NCI-H2227 (cell line): Measurements from ENCODE around the gene MAP3K1.

ENCODE experiments used
- DNase-seq: peaks from one replicate; lab custom pipeline; 2025; ENCODE audit not compliant: unreplicated experiment; lab: John Stamatoyannopoulos, UW

The MAP3K1 gene

DNA sequence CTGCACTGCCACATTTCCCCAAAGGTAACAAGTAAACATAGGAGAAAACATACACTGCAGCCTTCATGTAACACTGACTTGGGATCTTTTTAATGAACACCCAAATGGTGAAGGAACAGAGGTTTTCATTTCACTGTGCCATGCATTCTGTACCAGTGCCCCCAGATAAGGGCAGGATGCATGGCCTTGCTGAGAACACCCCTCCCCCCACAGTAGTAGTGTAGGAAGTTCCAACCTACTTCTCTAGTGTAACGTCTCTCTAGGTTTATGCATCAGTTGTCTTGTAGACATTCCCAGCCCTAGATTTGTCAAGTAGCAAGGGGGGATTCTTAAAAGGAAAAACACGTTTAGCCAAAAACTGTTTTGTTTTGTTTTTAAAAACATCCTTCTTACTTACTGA is 29.9 kb downstream of the MAP3K1 start:
- DNase-seq, result no peak

DNA sequence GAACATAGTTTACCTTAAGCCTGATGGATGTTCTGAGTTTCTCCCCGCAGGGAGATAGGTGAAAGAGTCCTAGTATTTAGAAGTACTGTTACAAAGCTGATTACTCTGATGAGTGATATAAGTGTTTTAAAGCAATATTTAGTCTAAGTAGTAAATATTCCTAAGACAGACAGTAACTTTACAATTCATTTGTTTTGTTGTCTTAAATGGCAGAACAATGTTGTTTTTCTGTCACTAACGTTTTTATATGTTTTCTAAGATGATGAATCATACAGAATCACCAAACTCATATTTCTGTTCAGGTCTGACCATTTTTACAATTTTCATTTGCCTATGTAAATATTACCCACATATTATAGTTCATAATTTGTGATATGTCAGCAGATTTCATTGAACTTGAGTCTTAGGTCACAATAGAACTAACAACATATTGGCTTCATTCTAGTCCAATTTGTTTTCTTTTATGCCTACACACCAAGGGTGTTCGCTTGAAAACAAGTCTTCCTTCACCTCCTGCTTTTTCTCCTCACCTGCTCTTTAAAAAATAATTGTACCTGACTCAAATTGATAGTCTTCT is 30.6 kb downstream of the MAP3K1 start:
- DNase-seq, result no peak

DNA sequence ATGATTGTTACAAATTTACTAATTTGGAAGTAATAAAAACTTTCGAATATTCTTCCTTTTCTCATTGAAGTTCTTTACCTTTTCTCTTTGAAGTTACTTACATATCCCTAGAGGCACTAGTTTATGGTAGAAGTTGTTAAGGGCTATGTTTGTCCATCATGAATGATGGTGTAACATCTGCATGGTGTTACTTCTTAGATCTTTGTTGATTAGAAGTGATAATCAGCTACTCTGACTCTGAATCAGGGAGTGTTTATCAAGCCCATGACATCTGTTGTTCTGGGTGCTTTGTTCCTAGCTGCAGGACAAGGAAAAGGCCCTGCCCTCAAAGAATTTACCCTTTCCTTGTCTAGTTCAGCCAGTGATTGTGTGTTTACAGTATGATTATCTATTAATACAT is 32.9 kb downstream of the MAP3K1 start:
- no peak for DNase-seq

DNA sequence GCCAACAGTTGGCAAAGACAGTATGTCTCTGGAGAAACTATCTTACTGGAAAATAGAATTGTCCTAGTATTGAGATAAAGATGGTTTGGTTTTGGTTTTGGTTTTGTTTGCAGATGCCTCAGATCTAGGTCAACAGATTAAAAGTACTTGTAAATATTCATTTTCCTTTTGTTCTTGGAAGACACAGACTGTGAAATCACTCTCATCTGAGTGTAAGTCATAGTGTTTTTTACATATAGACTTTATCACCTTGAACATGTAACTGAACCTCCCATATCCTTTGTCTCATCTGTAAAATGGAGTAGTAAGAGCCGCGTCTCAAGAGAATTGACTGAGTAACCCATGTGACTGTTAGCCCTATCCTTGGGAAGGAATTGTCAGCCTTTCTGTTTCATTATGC is 34.3 kb downstream of the MAP3K1 start:
- DNase-seq, result no peak

DNA sequence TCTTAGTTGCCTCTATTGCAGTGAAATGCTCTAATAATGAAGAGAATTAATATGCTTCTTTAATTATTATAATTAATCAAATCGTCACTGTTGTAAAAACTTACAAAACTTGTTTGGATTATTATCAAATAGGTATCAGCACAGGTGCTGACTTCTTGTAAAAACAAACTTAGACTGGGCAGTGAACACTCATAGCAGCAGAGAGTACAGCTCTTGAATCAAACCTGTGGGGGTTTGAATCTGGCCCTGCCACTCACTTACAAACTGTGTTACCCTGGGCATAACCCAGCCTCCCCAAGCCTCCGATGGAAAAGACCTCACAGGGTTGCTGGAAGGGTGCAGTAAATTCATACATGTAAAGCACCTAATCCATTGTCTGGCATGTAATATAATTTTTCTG is 35.1 kb downstream of the MAP3K1 start:
- DNase-seq, result no peak

DNA sequence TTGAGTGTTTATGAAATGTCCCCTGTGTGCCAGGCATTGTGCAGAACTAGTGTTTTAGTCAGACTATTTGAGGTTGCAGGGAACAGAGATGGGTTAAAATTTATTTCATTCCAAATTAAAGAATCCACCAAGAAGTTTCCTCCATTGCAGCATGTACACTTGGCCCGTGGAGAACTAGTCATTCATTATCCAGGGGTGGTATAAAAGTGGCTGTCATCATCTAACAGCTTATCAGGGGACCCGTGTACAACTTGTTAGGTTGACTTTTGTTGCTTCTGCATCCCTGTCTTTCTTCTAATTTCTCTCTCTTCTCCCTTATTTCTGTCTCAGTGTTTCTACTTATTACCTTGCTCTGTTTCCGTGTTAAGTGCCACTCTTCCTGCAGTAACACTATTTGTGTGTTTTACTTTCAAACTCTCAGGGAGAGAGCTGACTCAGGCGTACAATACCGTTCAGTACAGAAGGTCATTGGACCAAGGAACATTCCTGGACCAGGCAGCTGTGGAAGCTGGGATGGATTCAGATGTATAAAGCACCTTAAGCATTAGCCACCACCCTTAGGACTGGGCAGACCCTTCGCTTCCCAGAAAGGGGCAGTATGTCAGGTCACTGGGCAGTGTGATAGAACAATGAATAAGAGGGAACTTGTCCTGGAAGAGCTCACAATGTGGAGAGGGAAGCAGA is 36.1 kb downstream of the MAP3K1 start:
- DNase-seq, result no peak

DNA sequence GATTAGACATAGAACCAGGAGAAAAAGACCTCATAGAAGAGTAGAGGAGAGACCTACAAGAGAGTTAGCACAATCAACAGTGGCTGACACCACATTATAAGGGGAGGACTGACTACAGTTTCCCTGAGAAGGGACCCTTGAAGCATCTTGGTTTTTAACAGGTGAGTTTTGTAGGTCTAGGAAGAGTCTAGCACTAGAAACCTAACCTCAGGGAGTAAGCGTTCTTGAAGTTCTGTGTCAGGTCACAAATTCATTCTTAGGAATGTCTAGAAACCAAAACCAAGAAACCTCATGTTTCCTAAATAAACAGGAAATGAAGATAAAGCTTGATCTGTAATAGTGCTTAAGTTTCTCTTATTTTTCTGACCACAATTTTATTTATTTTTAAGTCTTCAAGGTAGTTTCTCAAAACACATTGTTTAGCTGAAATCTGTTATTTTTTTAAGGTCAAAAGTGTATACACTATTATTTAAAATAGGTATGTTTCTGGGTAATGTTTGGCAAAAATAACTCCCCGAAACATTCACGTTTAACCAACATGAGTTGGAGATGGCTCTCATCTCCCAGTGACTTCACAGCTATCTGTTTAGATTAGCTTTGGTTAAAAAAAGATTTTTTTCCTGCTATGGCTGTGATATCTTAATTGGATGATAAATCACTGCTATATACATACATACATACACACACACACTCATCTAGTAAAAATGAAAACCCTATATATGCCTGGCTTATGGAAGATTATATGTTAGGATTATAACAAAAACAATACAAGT is 37.1 kb downstream of the MAP3K1 start:
- no peak for DNase-seq

DNA sequence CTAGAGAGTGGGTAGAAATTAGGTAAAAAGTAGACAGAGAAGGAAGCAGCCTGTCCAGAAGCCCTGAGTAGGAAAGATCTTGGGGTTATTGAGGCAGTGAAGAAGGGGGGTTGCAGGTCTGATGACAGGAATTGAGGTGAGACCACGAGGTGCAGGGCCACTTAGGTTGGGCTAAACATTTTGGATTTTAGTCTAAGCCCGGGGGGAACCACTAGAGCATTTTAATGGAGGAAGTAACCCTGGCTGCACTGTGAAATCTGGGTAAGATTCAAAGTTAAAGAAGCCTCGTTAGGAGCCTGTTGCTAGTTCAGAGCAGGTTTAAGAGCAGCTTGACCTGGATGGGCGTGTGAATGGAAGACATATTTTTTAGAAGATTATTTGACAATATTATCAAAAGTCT is 38.3 kb downstream of the MAP3K1 start:
- no peak for DNase-seq

DNA sequence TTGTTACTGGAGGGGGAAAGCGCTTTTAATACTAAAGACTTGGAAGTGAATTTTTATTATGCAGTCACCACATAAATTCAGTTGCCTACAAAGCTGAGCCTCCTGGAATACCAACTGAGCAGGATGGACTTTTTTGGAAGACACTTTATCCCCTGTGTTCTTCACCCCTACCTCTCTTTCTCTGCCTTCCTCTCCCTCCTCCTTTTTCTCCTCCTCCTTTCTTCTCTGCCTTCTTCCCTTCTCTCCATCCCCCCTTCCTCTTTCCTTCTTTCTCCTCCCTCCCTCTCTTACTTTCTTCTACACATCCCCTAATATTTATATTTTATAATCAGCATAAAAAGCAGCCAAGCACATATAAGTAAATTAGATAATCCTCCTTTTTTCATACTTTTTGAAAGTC is 39.6 kb downstream of the MAP3K1 start:
- no peak for DNase-seq

DNA sequence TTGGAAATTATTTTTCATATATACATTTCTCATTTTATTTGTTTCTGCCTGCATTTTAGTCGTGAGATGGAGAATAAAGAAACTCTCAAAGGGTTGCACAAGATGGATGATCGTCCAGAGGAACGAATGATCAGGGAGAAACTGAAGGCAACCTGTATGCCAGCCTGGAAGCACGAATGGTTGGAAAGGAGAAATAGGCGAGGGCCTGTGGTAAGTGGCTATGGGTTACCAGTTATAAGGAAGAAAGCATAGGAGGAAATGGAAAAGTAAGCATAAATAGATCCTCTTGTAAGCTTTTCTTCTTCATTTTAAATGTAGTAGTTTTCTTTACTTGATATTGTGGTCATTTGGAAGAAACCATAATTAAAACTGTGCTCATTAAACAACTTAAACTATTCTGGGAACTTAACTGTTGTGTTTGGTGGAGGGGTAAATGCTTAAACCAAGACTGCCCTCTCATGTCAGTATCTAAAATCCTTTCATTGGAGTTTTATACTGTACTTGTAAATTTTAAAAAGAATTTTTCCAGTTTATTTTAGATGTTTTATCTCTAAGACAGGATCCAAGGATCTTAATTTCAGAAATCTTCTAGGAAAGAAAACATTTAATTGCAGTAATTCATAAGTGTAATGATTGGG is 41.3 kb downstream of the MAP3K1 start:
- no peak for DNase-seq

DNA sequence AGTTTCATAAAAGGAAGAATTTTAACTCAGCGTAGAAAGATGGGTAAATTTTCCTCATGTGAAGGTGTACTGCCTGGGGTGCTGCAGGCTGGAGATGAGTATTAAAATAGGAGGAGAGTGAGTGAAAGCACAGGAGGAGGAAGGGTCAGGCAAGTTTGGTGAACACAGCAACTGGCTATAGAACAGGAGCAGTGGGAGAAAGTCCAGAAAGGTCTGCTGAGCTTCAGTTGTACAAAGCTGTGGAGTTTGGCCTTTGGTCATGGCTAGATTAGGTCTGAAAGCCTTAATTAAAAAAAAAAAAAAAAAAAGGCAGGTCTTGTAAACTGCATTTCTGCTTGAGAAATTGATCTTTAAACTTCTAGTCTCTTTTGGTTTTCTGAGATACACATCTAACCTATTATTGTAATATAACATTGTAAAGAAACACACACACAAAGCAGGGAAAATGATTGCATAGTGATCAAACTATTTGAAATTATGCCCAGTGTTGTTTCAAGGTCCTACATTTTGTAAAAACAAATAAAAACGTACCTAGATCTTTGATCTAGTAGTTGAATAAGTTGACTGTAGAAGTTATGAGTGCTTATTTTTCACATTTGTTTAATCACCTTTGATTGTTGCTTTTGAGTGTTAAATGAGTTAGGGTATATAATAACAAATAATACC is 43.6 kb downstream of the MAP3K1 start:
- no peak for DNase-seq

DNA sequence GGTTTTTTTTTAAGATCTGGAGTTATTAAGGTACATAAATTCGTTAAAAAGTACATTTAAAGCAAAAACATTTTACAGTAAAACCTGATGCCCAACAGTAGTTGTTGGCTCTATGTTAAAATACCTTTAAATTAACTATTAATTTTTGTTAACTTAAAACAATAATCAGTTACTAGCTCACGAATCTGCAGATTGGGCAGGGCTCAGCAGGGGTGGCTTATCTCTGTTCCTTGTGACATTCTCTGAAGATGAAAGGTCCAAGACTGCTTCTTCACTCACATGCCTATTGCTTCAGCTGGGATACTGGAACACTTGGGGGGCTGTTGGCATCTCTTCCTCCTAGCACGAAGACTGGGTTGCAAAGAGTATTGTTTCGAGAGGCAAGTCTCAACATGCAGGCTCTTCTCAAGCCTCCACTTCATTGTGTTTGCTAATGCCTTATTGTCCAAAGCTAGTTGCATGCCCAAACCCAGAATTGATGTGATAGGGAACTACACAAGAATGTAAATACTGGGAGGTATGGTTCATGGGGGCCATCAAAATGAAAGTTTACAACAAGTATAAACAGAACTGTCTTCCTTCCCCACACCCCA is 46.6 kb downstream of the MAP3K1 start:
- no peak for DNase-seq

DNA sequence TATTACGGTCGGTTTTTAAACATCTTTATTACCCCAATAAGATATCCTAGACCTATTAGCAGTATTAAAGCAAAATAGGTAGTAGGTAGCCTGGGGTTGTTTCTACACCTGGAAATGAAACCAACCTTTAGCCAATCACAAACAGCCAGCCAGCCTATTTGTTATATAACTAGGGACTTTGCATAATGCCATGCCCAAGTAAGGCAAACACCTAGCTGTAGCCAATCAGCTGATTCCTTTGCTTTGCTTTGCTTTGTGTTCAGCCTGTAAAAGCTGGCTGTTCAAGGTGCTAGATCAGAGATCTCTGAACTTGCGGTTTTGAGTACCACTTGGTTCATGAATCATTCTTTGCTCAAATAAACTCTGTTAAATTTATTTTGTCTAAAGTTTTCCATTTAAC is 47.6 kb downstream of the MAP3K1 start:
- no peak for DNase-seq

DNA sequence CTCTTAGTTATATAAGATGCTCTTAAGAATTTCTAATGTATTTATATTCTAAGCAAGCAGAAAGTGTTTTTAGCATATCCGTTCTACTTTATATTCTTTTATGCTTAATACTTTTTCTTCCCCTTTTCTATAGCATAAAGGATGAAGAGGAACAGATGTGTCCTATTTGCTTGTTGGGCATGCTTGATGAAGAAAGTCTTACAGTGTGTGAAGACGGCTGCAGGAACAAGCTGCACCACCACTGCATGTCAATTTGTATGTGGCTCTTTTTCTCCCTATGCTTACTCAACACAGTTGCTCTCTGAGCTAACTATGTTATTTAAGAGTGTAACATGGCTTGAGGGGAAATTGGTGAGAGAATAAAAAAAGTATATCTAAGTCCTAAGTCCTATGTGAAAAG is 56.4 kb downstream of the MAP3K1 start:
- DNase-seq, result no peak

DNA sequence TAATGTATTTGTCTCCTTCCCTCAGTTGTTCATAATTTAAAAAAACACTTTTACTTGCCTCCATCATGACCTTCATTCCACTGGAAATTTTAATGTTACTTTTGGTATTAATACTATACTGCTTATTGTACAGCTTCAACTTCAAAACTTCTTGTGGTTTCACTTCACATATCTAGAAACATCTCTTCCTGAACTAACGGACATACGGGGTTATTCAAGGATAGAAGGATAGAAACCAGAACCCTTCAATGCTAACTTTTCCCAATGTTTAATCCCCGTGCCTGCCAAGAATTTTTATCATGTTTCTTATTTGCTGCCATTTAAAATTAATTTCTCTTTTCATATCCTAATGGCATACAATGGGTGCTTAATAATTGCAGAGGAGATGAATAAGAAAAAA is 57.7 kb downstream of the MAP3K1 start:
- no peak for DNase-seq

DNA sequence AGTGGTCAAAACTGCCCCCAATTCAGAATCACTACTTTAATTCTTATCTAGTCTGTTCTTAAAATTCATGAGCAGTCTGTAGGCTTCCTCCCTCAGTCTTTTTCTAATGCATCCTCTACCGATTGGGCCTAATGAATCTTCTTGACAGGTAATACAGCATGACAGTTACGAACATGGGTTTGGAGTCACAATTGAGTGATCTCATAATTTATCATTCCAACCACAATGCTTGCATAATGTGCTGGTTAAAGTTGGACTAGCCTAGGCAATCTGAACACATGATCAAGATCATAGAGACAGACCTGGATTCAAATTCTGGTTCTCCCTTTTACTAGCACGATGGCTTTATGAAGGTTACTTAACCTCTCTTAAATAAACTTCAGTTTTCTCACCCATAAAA is 61.0 kb downstream of the MAP3K1 start:
- no peak for DNase-seq

DNA sequence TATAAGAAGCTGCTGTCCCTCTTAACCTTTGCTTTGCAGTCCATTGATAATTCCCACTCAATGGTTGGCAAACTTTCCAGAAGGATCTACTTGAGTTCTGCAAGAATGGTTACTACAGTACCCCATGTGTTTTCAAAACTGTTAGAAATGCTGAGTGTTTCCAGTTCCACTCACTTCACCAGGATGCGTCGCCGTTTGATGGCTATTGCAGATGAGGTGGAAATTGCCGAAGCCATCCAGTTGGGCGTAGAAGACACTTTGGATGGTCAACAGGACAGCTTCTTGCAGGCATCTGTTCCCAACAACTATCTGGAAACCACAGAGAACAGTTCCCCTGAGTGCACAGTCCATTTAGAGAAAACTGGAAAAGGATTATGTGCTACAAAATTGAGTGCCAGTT is 66.2 kb downstream of the MAP3K1 start:
- DNase-seq, result no peak

DNA sequence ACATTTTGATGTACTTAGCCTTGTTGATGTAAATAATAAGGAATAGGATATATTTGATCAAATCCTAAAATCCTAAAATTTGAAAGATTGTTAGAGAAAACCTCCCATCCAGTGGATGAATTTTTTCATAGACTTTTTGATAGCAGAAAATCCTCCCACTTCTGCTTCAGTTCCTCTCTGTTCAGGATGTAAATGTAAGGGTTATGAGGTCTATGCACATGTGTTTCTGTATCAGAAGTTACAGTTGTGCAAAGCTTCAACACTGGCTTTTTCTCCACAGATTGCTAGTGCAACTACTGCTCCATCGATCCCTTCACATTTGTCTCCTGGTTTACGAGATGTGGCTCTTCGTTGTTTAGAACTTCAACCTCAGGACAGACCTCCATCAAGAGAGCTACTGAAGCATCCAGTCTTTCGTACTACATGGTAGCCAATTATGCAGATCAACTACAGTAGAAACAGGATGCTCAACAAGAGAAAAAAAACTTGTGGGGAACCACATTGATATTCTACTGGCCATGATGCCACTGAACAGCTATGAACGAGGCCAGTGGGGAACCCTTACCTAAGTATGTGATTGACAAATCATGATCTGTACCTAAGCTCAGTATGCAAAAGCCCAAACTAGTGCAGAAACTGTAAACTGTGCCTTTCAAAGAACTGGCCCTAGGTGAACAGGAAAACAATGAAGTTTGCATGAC is 78.1 kb downstream of the MAP3K1 start:
- DNase-seq, result no peak

DNA sequence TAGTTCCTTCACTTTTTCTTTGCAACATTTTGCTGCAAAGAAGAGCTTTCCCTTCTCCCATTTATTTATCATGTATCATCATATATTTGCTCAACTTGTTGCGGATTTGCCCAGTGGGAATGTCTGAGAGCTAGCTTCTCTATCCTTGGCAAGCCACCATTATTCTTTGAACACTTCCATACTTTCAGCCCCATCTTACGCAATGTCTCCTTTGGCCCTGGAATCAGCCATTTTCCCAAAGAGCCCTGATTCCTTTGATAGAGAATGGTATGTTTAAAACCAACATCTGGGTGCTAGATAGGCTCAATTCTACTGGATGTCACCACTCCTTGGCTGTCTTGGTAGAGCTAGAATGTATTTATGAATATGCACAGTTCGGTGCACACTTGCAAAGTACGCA is 81.4 kb downstream of the MAP3K1 start:
- DNase-seq, result no peak

DNA sequence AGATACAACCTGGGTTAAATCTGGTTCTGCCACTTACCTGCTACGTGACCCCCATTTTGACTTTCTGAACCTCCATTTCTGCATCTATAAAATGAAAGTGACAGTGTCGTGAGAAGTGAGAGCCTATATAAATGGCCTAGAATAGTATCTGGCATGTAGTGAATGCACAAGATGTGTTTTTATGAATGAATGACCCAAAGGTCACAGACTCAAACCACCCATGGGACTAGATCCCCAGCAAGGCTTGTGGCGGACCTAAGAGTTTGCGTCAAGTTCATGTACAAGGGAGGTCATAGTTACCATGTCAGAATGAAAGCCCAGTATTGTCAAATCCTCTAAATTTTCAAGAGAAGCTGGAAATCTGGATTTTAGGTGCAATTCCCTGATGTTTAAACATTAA is 82.9 kb downstream of the MAP3K1 start:
- no peak for DNase-seq

DNA sequence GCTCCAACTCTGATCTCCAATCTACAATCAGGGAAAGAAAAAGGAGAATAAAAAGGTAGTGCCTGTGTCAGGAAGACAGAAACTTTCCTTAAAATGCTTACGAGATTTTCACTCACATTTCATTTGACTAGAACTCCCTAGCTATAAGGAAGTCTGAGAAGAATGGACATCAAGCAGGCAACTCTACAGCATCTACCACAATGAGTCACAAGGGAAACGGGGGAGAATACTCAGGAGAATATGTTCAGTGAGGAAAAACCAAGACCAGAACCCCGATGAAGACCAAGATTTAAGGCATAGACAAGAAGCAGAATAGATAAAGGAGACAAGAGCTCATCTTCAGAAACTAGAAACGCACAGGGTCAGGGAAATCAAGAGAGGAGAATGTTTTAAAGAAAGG is 85.0 kb downstream of the MAP3K1 start:
- DNase-seq, result no peak
